ENCODE results near the gene POLL.

Gene POLL

DNA sequence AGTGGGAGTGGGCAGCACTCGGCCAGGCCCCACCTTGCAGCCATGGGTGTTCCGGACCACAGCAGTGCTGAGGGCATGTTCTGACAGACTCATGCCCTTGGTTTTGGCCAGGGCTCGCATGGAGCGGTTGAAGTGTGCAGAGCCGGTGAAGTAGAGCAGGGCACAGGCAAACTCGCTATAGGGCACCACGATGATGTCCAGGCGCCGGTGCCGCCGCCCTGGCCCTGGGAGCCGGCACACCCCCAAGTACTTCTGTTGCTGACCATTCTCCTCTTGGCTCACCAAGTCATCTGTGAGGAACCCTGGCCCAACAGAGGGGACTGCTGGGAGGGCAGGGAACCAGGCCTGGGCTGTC, 8.6 kb downstream of the POLL start:
- H3K9me2 ChIP-seq (replicated peaks; ENCODE audit: control insufficient read depth, low read length): no peaks in the 10 kb centered on the region
- H3K4me1 ChIP-seq (ENCODE audit: control insufficient read depth, low read length): no peaks in the 10 kb centered on the region
- no peak overlapping the region for H3K27ac ChIP-seq (ENCODE audit: low read depth, low read length)
- H3K4me2 ChIP-seq (ENCODE audit: low read length): no peak overlapping the region
- no peaks in the 10 kb centered on the region for H3K79me2 ChIP-seq (ENCODE audit: control insufficient read depth, low read length)
- H3F3A ChIP-seq (ENCODE audit: control insufficient read depth, insufficient read depth): no peaks in the 10 kb centered on the region
- H3K4me3 ChIP-seq (ENCODE audit: low read length): no peak overlapping the region
- peaks cover 4% of the 10 kb centered on the region; the same call in 1 of the 2 replicates for H4K20me1 ChIP-seq (ENCODE audit: control insufficient read depth, insufficient read depth, low read depth, low read length)
- H3K27me3 ChIP-seq (ENCODE audit: control insufficient read depth, low read length): no peaks in the 10 kb centered on the region
- peaks cover 11% of the 10 kb centered on the region for H3K36me3 ChIP-seq (ENCODE audit: control insufficient read depth, low read length)
- TF ChIP-seq, protein P1, sequence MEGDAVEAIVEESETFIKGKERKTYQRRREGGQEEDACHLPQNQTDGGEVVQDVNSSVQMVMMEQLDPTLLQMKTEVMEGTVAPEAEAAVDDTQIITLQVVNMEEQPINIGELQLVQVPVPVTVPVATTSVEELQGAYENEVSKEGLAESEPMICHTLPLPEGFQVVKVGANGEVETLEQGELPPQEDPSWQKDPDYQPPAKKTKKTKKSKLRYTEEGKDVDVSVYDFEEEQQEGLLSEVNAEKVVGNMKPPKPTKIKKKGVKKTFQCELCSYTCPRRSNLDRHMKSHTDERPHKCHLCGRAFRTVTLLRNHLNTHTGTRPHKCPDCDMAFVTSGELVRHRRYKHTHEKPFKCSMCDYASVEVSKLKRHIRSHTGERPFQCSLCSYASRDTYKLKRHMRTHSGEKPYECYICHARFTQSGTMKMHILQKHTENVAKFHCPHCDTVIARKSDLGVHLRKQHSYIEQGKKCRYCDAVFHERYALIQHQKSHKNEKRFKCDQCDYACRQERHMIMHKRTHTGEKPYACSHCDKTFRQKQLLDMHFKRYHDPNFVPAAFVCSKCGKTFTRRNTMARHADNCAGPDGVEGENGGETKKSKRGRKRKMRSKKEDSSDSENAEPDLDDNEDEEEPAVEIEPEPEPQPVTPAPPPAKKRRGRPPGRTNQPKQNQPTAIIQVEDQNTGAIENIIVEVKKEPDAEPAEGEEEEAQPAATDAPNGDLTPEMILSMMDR (IDR thresholded peaks at IDR 0.05; ENCODE audit: low read depth, low read length, poor library complexity, severe bottlenecking): no peak
- TF ChIP-seq EZH2phosphoT487 (IDR thresholded peaks at IDR 0.05; ENCODE audit: borderline replicate concordance, low read length): no peak
- no peaks in the 10 kb centered on the region for H3K9me3 ChIP-seq (ENCODE audit: control insufficient read depth, insufficient read depth, low read length)

DNA sequence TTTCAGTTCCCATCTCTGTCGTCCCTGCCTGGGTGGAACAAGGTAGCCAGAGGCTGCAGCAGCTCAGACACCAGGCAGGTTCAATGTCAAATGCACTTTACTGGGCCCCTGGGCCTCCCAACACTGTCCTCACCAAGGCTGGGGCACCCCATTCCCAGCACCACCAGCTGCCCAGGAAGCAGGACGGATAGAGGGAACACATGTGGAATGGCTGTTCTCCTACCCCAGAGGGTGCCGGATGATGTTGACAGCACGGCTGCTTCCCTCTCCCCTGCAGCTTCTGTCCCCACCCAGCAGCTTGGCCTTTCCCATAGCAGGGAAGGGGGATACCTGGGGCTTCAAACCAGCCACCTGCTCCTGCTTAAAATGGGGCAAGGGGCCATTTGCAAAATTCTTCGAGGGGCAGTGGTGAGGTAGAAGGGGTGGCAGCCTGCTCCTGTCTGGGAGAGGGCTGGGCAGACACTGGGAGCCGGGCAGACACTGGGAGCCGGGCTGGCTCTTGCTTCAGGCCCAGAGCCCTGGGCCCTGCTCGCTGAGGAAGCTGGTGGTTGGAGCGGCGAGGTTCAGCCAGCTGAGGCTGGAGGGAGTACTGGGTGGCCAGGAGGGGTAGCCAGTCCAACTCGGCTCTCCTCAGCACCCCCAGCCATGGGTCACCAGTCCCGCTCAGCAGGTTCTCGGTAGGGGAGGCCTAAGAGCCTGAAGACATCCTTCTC, 9.1 kb downstream of the POLL start:
- peaks cover 4% of the 10 kb centered on the region; the same call in 1 of the 2 replicates for H4K20me1 ChIP-seq (ENCODE audit: control insufficient read depth, insufficient read depth, low read depth, low read length)
- no peak for TF ChIP-seq EZH2phosphoT487 (IDR thresholded peaks at IDR 0.05; ENCODE audit: borderline replicate concordance, low read length)
- TF ChIP-seq, protein P1 (IDR thresholded peaks at IDR 0.05; ENCODE audit: low read depth, low read length, poor library complexity, severe bottlenecking): no peak
- H3K4me1 ChIP-seq (ENCODE audit: control insufficient read depth, low read length): no peaks in the 10 kb centered on the region
- no peaks in the 10 kb centered on the region for H3K79me2 ChIP-seq (ENCODE audit: control insufficient read depth, low read length)
- H3K27ac ChIP-seq (ENCODE audit: low read depth, low read length): no peak overlapping the region
- no peak overlapping the region for H3K4me2 ChIP-seq (ENCODE audit: low read length)
- H3K27me3 ChIP-seq (ENCODE audit: control insufficient read depth, low read length): no peaks in the 10 kb centered on the region
- H3F3A ChIP-seq (ENCODE audit: control insufficient read depth, insufficient read depth): no peaks in the 10 kb centered on the region
- no peaks in the 10 kb centered on the region for H3K9me3 ChIP-seq (ENCODE audit: control insufficient read depth, insufficient read depth, low read length)
- H3K36me3 ChIP-seq (ENCODE audit: control insufficient read depth, low read length): peaks cover 9% of the 10 kb centered on the region
- no peaks in the 10 kb centered on the region for H3K9me2 ChIP-seq (replicated peaks; ENCODE audit: control insufficient read depth, low read length)
- no peak overlapping the region for H3K4me3 ChIP-seq (ENCODE audit: low read length)

DNA sequence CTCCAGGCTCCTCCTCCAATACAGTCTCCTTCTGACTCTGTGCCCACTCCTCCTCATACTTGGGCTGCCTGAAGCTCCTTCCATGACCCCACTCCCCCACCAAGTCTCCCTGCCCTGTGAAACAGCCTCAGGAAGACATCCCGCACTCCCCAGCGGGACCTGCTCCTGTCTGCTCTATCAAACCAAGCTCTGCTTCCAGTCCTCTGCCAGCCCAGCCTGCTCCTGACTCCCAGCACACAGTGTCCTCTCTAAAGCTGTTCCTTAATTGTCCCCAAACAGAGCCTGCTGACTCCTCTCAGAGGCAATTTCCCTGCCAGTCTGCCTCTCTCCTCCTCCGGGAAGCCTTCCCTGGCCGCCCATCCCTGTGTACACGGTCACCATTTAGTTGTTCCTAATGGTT, 9.9 kb downstream of the POLL start:
- H3K27me3 ChIP-seq (ENCODE audit: control insufficient read depth, low read length): no peaks in the 10 kb centered on the region
- H3K9me3 ChIP-seq (ENCODE audit: control insufficient read depth, insufficient read depth, low read length): no peaks in the 10 kb centered on the region
- H3K4me3 ChIP-seq (ENCODE audit: low read length): no peak overlapping the region
- no peaks in the 10 kb centered on the region for H3K79me2 ChIP-seq (ENCODE audit: control insufficient read depth, low read length)
- no peaks in the 10 kb centered on the region for H3K4me1 ChIP-seq (ENCODE audit: control insufficient read depth, low read length)
- no peaks in the 10 kb centered on the region for H3K9me2 ChIP-seq (replicated peaks; ENCODE audit: control insufficient read depth, low read length)
- TF ChIP-seq, protein P1 (IDR thresholded peaks at IDR 0.05; ENCODE audit: low read depth, low read length, poor library complexity, severe bottlenecking): no peak
- TF ChIP-seq EZH2phosphoT487 (IDR thresholded peaks at IDR 0.05; ENCODE audit: borderline replicate concordance, low read length): no peak
- no peak overlapping the region for H3K27ac ChIP-seq (ENCODE audit: low read depth, low read length)
- peaks cover 4% of the 10 kb centered on the region; the same call in 1 of the 2 replicates for H4K20me1 ChIP-seq (ENCODE audit: control insufficient read depth, insufficient read depth, low read depth, low read length)
- no peaks in the 10 kb centered on the region for H3F3A ChIP-seq (ENCODE audit: control insufficient read depth, insufficient read depth)
- H3K4me2 ChIP-seq (ENCODE audit: low read length): no peak overlapping the region
- H3K36me3 ChIP-seq (ENCODE audit: control insufficient read depth, low read length): peaks cover 7% of the 10 kb centered on the region

Measured in DOHH2 (cell line).